AG20443 (cell line): ENCODE data around the gene PRKAB1.

Experiments
- DNase-seq: peaks from one replicate; pipeline ENCODE4 v3.0.0; 2012; ENCODE audit warnings: low spot score, mixed read lengths

The PRKAB1 gene

DNA sequence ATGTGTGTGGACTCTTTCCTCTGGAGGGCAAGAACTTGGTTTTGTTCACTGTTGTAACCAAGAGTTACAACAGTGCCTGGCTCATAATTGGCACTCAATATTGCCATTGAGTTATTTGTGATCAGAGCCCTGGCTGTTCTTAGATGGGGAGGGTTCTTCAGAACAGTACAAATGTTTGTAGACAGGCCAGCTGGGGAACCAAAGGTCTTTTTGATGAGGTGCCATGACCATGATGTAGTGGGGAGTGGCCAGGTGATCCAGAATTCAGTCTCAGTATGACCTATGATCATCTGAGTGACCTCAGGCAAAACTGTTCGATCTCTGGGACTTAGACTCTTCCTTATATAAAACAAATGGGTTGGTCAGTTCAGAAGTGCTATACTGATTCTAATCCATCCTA, 3.3 kb upstream of the PRKAB1 start:
- DNase-seq = no peak

DNA sequence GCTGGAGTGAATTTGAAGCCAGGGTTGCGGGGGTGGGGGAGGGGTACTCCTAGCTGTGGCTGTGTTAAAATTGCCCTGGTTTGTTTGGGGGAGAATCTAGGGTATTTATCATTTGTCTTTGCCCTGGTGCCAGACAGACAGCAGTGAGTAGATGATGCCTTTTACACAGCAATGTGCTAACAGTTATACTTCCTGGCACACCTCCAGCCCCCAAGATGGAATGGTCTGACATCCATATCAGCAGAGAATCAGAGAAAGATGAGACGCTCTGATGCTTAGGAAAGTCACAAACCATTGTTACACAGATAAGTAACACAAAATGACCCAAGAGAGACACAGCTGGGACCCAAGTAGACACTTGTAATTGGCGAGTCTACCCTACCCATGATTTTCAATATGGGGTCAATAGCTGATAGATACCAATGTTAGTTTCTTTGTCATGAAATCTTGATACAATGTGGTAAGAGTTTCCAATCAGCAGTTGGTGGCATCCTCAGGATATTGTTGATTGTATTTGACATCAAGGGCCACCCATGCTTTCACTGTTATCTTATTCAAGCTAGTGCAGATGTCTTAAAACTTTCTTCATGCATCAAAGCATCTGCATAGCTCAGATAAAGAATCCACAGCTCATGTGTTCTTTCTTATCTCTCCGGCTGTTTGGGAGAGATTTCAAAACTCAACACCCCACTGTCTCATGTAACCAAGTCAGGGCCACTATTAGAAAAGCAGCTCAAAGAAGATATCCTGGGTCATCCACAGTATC, 2.6 kb upstream of the PRKAB1 start:
- DNase-seq = no peak

DNA sequence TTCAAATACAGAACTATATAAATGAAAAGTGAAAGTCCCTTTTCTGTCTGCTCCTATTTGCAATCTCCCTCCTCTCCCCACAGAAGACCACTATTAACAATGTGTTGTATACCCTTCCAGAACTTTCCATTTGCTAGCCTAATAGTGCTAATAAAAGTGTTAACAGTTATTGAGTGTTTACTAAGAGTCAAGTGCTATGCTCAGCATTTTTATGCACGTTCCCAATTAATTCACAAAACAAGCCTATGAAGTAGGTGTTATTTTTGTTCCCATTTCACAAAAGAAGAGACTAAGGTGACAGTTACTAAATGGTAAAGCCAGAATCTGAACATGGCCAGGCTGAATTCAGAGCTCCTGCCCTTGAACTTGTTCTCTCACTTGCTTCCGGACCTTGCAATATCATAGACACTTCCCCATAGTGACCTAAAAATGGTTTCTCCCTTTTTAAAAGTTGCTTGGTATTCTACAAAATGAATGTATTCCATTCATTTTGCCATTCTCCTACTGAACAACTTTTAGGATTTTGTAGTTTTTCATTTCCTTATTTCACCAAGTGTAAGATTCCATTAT, 1.6 kb upstream of the PRKAB1 start:
- DNase-seq = no peak

- DNase-seq = no peak
These were observed 895 bp upstream of the PRKAB1 start for GRCh38 chr12:119666900-119667576.

DNA sequence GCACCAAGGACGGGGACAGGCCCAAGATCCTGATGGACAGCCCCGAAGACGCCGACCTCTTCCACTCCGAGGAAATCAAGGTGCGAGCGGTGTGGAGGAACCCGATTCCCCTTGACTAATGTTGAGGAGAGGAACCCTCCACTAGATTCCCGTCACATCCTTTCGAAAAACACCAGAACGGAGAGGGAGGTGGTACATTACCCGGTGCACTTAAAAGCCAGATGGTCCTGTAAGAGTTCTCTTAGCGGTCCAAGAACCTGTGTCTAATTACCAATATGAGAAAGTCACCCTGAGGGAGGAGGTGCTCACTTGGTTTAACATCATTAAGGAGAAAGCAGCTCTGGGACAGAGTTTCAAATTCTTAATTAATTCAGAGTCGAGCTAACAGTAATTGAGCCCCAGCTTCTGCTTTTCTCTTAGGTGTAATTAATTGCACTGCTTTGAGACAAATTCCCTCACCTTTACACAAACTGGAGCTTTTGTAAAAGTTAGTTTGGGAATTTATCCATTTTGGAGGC, 450 bp downstream of the PRKAB1 start:
- DNase-seq = no peak

- no peak for DNase-seq
These were observed 2.0 kb downstream of the PRKAB1 start for GRCh38 chr12:119669744-119670472.

GRCh38 chr12:119671070-119671469, 3.1 kb downstream of the PRKAB1 start:
- DNase-seq = no peak

DNA sequence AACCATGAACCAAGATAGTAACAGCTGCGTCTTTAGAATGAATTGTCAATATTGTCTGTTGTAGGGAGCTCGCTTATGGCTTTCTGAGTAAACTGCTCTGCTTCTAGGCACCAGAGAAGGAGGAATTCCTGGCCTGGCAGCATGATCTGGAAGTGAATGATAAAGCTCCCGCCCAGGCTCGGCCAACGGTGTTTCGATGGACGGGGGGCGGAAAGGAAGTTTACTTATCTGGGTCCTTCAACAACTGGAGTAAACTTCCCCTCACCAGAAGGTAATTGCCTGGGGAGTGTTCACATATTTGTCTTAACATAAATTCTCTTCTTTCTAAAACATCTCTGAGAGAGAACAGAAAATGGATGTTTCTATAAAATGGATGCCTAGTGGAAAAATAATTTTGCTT, 4.3 kb downstream of the PRKAB1 start:
- no peak for DNase-seq

DNA sequence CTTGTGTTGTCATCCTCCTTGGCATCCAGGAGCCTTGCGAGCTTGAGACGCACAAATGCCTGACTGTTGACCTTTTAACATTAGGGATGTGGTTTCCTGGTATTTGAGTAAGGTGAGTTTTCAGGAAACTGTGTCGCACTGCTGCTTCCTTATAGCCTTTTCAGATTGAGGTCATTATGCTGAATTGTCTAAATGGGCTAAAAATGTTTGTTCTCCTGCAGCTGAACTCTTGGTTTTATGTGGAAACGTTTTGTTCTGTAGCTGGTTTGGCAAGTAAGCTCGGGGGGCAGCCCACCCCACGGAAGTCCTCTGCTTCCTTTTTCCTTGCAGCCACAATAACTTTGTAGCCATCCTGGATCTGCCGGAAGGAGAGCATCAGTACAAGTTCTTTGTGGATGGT, 5.7 kb downstream of the PRKAB1 start:
- no peak for DNase-seq

GRCh38 chr12:119674560-119674959, 6.6 kb downstream of the PRKAB1 start:
- no peak for DNase-seq

GRCh38 chr12:119676022-119676421, 8.1 kb downstream of the PRKAB1 start:
- no peak for DNase-seq

DNA sequence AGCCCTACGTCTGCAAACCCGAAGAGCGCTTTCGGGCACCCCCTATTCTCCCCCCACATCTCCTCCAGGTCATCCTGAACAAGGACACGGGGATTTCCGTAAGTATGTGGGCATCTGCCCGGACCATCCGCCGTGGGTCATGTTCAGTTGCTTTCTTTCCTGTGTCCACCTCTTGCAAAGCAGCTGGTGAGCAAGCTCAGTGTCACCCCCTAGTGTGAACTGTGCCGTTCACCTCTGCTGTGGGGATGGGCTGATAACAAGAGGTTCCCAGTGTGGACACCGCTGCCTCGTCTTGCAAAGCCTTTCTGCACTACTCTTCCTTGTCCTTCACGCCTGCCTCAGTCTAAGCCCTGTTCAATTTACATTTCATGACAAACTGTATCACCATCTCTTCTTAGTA, 8.6 kb downstream of the PRKAB1 start:
- no peak for DNase-seq

- DNase-seq = no peak
These were observed 10.5 kb downstream of the PRKAB1 start for GRCh38 chr12:119678459-119678858.

- no peak for DNase-seq
These were observed 11.1 kb downstream of the PRKAB1 start for GRCh38 chr12:119679081-119679480.

DNA sequence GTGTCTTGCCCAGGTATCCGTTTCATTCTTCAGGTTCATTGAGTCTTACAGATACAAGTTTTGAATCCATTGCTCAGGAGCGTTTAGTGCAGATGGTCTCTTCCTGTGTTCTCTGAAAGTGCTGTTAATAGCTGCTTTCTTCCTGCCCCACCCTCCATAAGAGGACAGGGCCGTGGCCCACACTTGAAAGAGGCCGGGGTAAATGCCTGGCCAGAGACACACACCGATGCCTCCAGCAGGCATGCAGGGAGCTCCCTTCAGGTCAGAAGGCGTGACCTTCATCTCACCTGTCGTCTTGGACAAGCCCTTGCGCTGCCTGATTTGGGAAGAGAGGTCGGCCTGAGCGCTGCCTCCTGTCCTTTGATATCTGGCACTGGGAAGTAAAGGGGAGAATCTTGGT, 11.6 kb downstream of the PRKAB1 start:
- no peak for DNase-seq

GRCh38 chr12:119681111-119681510, 13.2 kb downstream of the PRKAB1 start:
- no peak for DNase-seq

- DNase-seq = no peak
These were observed 14.1 kb downstream of the PRKAB1 start for GRCh38 chr12:119681728-119682638.

- DNase-seq = no peak
These were observed 14.8 kb downstream of the PRKAB1 start for GRCh38 chr12:119682639-119683252.

GRCh38 chr12:119683413-119683812, 15.5 kb downstream of the PRKAB1 start:
- peak; percentile 30 for DNase-seq

DNA sequence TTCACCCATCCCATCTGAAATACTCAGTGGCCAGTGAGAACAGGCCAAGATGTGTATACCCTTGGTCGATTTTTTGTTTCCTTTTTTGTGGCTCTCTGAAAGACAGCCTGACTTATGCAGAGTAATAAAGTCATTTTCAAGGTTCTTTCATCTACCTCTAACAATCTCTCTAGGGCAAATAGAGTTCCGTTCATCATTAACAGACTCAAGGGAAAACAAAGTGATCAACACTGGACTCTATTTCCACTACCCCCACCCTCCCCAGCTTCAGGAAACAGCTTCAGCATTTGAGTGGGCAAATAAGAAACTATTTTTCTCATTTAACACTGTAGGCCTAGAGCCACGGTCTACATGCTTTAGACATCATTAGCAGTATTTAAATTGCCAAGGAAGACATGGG, 15.9 kb downstream of the PRKAB1 start:
- DNase-seq = no peak
